HG02973 (cell line): ENCODE results near the gene SLC14A1.
A peak's percentile ranks its signal among the peaks of the same experiment; 100 is the strongest.

Experiments used
- ATAC-seq: cut with Tn5 transposase; IDR thresholded peaks from one replicate; pipeline ENCODE4 v1.9.1; 2021; ENCODE audit warnings: moderate library complexity; ENCODE audit not compliant: unreplicated experiment

Gene SLC14A1

GRCh38 chr18:45723567-45724355 lies at the start of gene SLC14A1:
TSS of gene SLC14A1 (plus strand) at chr18:45724181. CDS start at chr18:45730321, 6,140 bp downstream.
- ATAC-seq = no peak

- no peak for ATAC-seq
These were observed 46.6 kb upstream of the SLC14A1 start for GRCh38 chr18:45677276-45677807.

GRCh38 chr18:45678441-45678840 lies 45.5 kb upstream of the SLC14A1 start:
- ATAC-seq = no peak

- no peak for ATAC-seq
These were observed 45.1 kb upstream of the SLC14A1 start for GRCh38 chr18:45678850-45679249.

- no peak for ATAC-seq
These were observed 43.8 kb upstream of the SLC14A1 start for GRCh38 chr18:45680066-45680690.

GRCh38 chr18:45682181-45682580 lies 41.8 kb upstream of the SLC14A1 start:
- no peak for ATAC-seq

GRCh38 chr18:45684341-45685115 lies 39.5 kb upstream of the SLC14A1 start:
- no peak for ATAC-seq

- ATAC-seq = peak; percentile 83
These were observed 36.9 kb upstream of the SLC14A1 start for GRCh38 chr18:45686891-45687611.

GRCh38 chr18:45687621-45688020 lies 36.4 kb upstream of the SLC14A1 start:
- peak; percentile 32 for ATAC-seq

- no peak for ATAC-seq
These were observed 35.9 kb upstream of the SLC14A1 start for GRCh38 chr18:45688113-45688512.

GRCh38 chr18:45688833-45689232 lies 35.1 kb upstream of the SLC14A1 start:
- ATAC-seq = no peak

- no peak for ATAC-seq
These were observed 34.6 kb upstream of the SLC14A1 start for GRCh38 chr18:45689396-45689795.

- ATAC-seq = no peak
These were observed 32.8 kb upstream of the SLC14A1 start for GRCh38 chr18:45690975-45691815.

GRCh38 chr18:45691816-45692179 lies 32.2 kb upstream of the SLC14A1 start:
- ATAC-seq = no peak

- no peak for ATAC-seq
These were observed 21.2 kb upstream of the SLC14A1 start for GRCh38 chr18:45702708-45703265.

- no peak for ATAC-seq
These were observed 15.2 kb upstream of the SLC14A1 start for GRCh38 chr18:45708831-45709230.

- no peak for ATAC-seq
These were observed 11.9 kb upstream of the SLC14A1 start for GRCh38 chr18:45712061-45712460.

- no peak for ATAC-seq
These were observed 10.7 kb upstream of the SLC14A1 start for GRCh38 chr18:45713239-45713638.

GRCh38 chr18:45715212-45715780 lies 8.7 kb upstream of the SLC14A1 start:
- no peak for ATAC-seq
